Measurements from ENCODE around the gene ZNF283. TPM values are rescaled to one million over a fixed set of nuclear protein-coding genes. Genes with fewer than 3 reads are reported as not detected.
A peak's percentile ranks its signal among the peaks of the same experiment; 100 is the strongest.

Gene ZNF283
- total RNA-seq, 2 donors from 2014 or later, result 3.6 to 6.6 TPM

DNA sequence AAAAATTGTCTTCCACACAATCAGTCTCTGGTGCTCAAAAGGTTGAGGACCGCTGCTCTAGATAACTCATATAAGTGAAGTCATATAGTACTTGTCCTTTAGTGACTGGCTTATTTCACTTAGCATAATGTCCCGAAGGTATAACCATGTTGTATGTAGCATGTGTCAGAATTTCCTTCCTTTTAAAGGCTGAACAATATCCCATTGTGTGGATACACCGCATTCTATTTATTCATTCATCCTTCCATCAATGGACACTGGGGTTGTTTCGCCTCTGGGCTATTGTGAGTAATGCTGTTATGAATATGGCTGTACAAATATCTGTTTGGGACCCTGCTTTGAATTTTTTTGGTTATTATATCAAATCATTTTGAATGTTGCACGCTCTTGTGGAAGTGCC lies 20.3 kb upstream of the ZNF283 start:
- no peak for ATAC-seq
- Histone ChIP-seq H3K4me3 (no peak overlapping the region), H3K9me3 (no peaks in the 10 kb centered on the region), H3K4me1 (no peaks in the 10 kb centered on the region), H3K36me3 (replicated peaks in 1 of 2; ENCODE audit: insufficient read depth in 1 of 2, low read depth in 2 of 2) (no peaks in the 10 kb centered on the region), H3K27ac (no peak overlapping the region), H3K27me3 (no peaks in the 10 kb centered on the region)
- WGBS, 2 donors, result 55 to 60% methylated on average over 5 of the region's 5 CpGs
- no peak for DNase-seq
- no peak for TF ChIP-seq POLR2A (IDR thresholded peaks at IDR 0.05)
- TF ChIP-seq, protein P1, sequence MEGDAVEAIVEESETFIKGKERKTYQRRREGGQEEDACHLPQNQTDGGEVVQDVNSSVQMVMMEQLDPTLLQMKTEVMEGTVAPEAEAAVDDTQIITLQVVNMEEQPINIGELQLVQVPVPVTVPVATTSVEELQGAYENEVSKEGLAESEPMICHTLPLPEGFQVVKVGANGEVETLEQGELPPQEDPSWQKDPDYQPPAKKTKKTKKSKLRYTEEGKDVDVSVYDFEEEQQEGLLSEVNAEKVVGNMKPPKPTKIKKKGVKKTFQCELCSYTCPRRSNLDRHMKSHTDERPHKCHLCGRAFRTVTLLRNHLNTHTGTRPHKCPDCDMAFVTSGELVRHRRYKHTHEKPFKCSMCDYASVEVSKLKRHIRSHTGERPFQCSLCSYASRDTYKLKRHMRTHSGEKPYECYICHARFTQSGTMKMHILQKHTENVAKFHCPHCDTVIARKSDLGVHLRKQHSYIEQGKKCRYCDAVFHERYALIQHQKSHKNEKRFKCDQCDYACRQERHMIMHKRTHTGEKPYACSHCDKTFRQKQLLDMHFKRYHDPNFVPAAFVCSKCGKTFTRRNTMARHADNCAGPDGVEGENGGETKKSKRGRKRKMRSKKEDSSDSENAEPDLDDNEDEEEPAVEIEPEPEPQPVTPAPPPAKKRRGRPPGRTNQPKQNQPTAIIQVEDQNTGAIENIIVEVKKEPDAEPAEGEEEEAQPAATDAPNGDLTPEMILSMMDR (IDR thresholded peaks at IDR 0.05), result no peak
- intact Hi-C loops (cut with DNase I), result no loop called here

DNA sequence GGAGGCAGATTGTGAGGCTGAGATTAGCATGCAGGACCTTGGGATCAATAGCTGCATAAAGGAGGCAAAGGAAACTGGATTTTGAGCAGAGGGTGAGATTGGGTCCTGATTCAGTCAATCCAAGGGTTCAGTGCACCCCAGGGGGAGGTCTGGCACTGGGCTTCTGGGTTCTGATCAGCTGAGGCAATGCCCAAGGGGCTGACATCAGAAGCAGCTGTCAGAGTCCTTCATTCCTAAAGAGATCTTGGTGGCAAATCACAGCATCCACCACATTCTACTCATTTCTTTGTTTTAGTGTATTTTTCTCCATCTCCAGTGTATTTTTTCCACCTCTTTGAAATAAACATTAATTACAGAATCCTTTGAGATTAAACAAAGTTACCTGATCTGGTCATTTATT lies 19.5 kb upstream of the ZNF283 start:
- H3K9me3 ChIP-seq, result no peaks in the 10 kb centered on the region
- DNase-seq (no peak), ATAC-seq (no peak)
- no peak for TF ChIP-seq POLR2A (IDR thresholded peaks at IDR 0.05)
- TF ChIP-seq, protein P1 (IDR thresholded peaks at IDR 0.05), result no peak
- no peaks in the 10 kb centered on the region for H3K4me1 ChIP-seq
- H3K27me3 ChIP-seq, result no peaks in the 10 kb centered on the region
- H3K4me3 ChIP-seq, result no peak overlapping the region
- intact Hi-C loops (cut with DNase I), result no loop called here
- H3K36me3 ChIP-seq (replicated peaks in 1 of 2; ENCODE audit: insufficient read depth in 1 of 2, low read depth in 2 of 2), result no peaks in the 10 kb centered on the region
- no peak overlapping the region for H3K27ac ChIP-seq

GRCh38 chr19:43809762-43810696 lies 17.1 kb upstream of the ZNF283 start:
- Histone ChIP-seq H3K4me3 (no peak overlapping the region), H3K9me3 (no peaks in the 10 kb centered on the region), H3K36me3 (replicated peaks in 1 of 2; ENCODE audit: insufficient read depth in 1 of 2, low read depth in 2 of 2) (no peaks in the 10 kb centered on the region), H3K27me3 (no peaks in the 10 kb centered on the region), H3K4me1 (no peaks in the 10 kb centered on the region), H3K27ac (no peak overlapping the region)
- DNase-seq, result no peak
- WGBS, 2 donors, result 22 to 27% methylated on average over 8 of the region's 8 CpGs
- ATAC-seq, result no peak
- intact Hi-C loops (cut with DNase I), result no loop called here
- TF ChIP-seq POLR2A (IDR thresholded peaks at IDR 0.05), result no peak
- TF ChIP-seq, protein P1 (IDR thresholded peaks at IDR 0.05), result peak in 6 of 7 experiments; percentile 21 to 39 (median 28)

DNA sequence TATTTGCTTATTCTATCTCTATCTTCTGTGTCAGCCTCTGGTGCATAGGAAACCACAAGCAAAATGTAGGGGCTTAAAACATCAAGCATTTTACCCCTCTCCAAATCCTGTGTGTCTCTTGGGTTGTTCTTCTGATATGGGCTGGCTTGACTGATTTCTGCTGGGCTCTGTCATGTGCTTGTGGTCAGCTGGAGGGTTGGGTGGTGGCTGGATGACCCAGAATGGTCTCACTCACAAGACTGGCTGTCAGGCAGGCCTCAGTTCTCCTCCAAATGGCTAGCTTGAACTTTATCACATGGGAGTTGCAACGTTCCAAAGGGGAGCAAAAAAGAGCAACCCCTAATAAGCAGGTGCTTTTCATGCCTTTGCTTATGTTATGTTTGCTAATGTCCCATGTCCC lies 15.3 kb upstream of the ZNF283 start:
- intact Hi-C loops (cut with DNase I), result no loop called here
- Histone ChIP-seq H3K9me3 (no peaks in the 10 kb centered on the region), H3K36me3 (replicated peaks in 1 of 2; ENCODE audit: insufficient read depth in 1 of 2, low read depth in 2 of 2) (no peaks in the 10 kb centered on the region), H3K4me1 (no peaks in the 10 kb centered on the region), H3K27me3 (no peaks in the 10 kb centered on the region), H3K27ac (no peak overlapping the region), H3K4me3 (no peak overlapping the region)
- 29% methylated on average over 1 of the region's 1 CpG for WGBS, 2 donors
- no peak for ATAC-seq
- DNase-seq, result no peak
- no peak for TF ChIP-seq POLR2A (IDR thresholded peaks at IDR 0.05)
- TF ChIP-seq, protein P1 (IDR thresholded peaks at IDR 0.05), result no peak

DNA sequence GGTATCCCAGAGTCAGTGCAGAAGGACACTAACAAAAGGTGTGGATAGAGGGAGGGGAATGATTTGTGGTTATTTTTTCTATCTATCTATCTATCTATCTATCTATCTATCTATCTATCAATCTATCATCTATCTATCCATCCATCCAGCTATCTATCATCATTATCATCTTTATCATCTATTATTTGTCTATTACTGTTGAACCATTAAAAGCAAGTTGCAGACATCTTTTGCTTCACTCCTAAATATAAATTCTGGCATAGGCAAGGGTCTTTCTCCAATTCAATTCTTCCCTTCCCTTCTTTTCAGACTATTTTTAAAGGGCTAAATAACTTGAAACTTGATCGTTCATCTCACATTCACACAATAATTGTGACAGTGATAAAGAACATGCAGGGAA lies 14.9 kb upstream of the ZNF283 start:
- Histone ChIP-seq H3K27me3 (no peaks in the 10 kb centered on the region), H3K9me3 (no peaks in the 10 kb centered on the region), H3K4me1 (no peaks in the 10 kb centered on the region), H3K36me3 (replicated peaks in 1 of 2; ENCODE audit: insufficient read depth in 1 of 2, low read depth in 2 of 2) (no peaks in the 10 kb centered on the region), H3K4me3 (no peak overlapping the region), H3K27ac (no peak overlapping the region)
- intact Hi-C loops (cut with DNase I), result no loop called here
- no peak for TF ChIP-seq POLR2A (IDR thresholded peaks at IDR 0.05)
- TF ChIP-seq, protein P1 (IDR thresholded peaks at IDR 0.05), result no peak
- WGBS, 2 donors, result 19 to 41% methylated on average over 1 of the region's 1 CpG
- ATAC-seq (no peak), DNase-seq (no peak)

Measured in body of pancreas (tissue), 4 donors.